ACHN (cell line): Measurements from ENCODE around the gene PGLYRP3.
"Not testable (repeated sequence)": the region's sequence is repeated elsewhere in the genome, so short reads cannot be mapped to it uniquely, and the experiment has no call there.

ENCODE experiments used
- DNase-seq: peaks from one replicate; pipeline ENCODE4 v3.0.0-alpha.2; 2015
- in situ Hi-C: cut with HindIII; loops from 2 replicates; pipeline ENCODE4 v1.10.0; 2017; ENCODE audit warnings: low sequenced_read_pairs, low pct_ligation_motif_present, low pct_unique_long_range_greater_than_20kb

Gene PGLYRP3

DNA sequence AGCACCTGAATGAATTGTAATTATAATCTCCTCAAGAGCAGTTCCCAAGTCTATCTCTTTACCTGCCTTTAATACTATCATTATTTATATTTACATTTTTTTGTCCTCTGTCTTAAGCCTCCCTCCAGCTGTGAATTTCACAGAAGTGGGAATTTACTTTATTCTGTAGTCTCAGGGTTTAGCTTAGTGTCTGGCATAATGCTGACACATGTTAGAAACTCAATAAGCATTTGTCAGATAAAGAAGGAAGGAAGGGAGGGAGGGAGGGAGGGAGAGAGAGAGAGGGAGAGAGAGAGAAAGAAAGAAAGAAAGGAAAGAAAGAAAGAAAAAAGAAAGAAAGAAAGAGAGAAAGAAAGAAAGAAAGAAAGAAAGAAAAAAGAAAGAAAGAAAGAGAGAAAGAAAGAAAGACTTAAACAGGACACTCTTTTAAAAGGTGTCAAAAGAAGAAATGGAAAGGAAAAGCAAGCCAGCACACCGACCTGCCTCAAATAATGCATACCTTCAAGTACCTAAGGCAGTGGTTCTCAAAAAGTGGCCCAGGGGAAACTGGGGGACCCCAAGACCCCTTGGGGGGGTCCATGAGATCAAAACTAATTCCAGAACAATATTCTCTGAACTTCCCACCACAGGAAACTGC is 37.7 kb upstream of the PGLYRP3 start:
- in situ Hi-C loops: loop anchor here (10.0 kb wide), 2 partner anchors 54 to 144 kb away; no protein-coding TSS in a partner anchor

DNA sequence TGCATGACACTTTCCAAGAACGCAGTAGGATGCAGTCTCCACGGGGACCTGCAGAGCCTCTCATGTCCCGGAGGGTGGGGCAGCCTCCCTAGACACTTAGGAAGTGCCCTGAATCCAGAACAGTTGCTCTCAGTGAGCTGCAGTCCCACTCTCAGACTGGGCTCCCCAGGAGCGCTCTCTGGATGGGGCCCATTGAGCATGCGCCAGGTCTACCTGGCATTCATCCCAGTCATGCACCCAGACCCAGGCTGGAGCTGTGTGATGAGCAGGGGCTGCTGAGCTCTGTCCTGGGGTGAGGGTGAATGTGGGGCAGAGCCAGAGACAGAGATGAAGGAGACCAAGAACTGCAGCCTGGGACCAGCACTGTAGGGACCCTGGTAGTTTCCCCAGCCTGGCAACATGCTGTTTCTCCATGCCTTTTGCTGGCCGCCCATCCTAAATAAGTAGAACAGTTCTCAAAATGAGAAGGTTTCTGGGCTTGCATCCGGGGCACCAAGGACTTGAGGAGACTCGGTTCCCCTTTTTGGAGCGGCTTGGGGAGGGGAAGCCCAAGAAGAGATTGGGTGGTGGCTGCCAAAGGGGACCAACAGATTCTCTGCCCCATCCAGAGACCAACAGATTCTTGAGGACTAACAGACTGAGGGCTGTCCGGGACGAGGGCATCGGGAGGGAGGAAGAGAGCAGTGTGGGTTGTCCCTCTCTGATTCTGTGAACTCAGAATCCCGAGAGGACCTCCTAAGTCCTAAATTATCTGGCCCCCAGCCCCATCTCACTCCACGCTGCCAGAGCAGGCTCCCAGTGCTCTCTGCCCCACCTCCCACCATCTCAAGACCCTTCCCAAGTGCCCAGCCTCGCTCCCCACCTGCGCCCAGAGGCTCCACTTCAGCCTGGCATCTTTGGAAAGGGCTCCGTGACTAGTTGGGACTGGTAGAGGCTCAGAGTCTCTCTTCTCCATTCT is 36.9 kb upstream of the PGLYRP3 start:
- in situ Hi-C loops: loop anchor here (10.0 kb wide), 2 partner anchors 55 to 145 kb away; no protein-coding TSS in a partner anchor
- DNase-seq: no peak

More for the DNA sequence above, 37.7 kb upstream of the PGLYRP3 start:
- no peak for DNase-seq

DNA sequence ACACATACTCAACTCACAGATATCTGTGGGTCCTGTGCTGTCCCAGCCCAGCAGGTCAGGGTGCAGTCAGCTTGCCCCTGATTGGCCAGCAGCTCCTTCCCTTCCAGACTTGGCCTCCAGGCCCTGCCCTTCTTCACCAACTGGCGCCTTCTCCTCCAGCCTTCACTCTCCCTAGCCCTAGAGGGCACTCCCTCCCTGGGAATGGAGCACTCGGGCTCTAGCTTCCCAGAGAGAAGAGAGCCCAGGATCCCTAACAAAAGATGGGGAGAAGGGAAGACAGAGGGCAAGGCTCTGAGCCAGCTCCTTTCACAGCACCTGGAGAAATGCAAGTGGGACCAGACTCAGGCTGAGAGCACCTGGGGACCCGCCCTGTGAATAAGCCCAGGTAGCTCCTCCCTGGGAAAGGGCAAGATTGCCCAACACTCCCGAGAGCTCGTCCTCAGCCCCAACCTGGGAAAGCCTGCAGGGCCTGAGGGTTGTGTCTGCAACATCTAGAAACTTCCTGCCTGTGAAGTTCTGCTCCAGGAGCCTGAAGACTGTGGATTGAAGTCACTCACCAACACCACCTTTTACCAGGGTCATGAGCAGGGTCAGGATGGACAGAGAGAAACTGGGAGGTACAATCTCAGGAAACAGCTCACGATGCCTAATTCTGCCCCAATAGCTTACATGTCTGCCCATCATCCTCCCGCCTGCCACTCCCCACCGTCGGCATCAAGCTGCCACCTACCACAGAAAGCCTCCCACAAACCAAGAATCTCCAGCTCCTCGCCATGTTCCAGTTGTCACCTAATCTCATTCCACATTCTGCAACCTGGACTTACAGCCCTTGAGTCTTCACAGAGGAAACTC is 36.0 kb upstream of the PGLYRP3 start, which contains the start of gene PGLYRP4:
PGLYRP4 (minus strand) TSS at position 331 of the 852 bp plus-strand sequence. CDS start 909 bp downstream, outside the sequence.
- no peak for DNase-seq

DNA sequence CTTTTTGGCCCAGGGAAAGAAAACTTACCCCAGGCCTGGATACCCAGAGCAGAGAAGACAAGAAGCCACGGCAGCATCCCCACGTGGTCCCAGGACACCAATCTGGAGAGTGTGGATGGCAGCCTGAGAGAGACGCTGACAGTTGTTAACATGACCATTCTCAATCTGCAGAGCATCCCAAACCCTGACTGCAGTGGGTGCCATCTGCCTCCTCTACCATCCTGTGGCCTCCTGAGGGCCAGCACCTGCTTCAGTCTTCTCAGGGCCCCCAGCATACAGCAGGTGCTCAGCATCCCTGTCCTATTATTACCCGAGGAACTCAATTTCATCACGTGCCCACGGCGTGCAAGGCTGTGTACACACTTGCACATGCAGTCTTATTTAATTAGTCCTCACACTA is 35.1 kb upstream of the PGLYRP3 start:
- in situ Hi-C loops: no loop called here
- no peak for DNase-seq

More for the DNA sequence above, 36.0 kb upstream of the PGLYRP3 start, which contains the start of gene PGLYRP4:
- in situ Hi-C loops: no loop called here

DNA sequence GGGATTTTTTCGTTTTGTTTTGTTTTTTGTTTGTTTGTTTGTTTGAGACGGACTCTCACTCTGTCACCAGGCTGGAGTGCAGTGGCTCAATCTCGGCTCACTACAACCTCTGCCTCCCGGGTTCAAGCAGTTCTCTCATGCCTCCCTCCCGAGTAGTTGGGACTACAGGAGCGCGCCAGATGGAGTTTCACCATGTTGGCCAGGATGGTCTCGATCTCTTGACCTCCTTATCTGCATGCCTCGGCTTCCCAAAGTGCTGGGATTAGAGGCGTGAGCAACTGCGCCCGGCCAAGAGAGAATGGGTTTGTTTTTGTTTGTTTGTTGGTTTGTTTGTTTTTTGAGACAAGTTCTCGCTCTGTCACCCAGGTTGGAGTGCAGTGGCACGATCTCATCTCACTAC is 34.3 kb upstream of the PGLYRP3 start:
- in situ Hi-C loops, DNase-seq: not testable (repeated sequence)

DNA sequence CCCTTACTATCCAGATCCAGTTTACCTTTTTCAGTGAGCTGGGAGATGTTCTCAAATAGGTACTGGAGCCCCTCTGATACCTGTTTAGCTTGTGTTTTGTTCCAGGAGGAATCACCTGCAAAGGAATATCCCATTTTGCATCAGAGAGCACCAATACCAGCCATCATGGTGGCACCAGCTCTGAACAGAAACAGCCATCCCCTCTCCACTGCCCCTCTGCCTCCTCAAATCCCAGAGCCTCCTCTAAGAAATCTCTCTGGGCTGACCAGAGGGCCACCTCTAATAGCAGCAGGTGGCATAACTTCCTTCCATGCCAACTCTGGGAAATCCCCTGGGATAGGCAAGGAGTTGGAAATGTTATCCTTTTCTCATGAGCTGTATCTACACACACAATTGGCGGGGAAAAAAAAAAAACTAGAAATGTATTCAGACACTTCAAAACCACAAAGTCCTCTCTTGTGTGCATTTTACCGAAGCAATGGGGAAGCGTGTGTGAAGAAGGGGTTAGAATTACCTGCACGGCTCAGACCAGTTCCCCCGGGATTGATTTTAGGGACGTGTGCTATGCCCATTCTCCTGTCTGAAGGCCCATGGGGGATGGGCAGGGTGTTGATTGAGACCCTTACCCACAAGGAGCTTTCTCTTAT is 33.4 kb upstream of the PGLYRP3 start:
- peak; percentile 28 for DNase-seq
- in situ Hi-C loops: no loop called here

DNA sequence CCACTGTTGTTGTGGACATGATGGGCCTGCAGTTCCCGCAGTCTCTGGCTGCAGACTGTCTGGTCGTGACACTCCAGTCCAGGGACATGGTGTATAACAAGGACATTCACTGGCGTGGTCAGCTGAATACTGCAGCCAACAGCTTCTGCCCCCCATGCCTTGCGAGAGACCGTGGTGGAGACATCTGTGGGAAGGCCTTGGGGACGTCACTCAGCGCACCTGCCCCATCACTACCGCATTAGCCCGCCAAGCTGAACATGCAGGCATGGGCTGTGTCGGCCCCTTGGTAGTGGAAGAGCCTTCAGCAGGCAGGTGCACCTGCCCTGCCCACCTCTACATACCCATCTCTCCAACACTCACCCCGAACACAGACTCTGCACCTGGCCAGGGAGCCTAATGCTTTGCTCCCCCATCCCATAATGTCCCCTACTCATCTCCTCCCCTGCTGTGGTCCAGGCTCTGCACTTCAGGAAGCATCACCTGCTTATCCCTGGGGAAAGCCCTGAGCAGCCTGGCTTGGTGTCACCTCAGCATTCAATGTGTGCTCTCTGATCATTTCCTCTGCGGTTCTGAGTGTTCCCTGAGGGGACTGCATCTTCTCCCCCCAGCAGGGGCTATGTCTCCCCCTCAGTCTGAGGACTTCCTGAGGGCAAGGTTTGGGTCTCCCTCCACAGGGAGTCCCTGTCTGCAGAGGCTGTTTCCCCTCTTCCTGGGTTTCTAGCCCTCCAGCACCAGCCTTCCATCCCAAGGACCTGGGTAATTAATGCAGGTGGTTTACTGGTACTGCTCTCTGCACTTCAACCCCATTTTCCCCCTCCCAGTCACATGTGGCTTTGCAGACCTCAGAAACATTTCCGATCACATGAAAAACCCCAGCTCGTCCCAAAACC is 32.7 kb upstream of the PGLYRP3 start:
- DNase-seq: no peak
- in situ Hi-C loops: no loop called here

DNA sequence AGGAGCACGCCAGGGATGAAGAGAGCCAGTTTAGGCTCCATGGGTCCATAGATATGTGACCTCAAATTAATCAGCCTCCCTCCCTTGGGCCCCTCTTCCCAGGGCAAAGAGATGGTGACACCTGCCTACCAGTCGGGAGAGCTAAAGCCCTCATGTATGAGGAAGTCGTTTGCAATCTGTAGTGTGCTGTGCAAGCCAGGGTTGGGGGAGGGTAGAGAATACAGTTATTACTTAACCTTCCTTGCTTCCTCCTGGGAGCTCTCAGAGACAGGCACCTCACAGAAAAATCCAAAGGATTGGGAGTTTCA is 31.9 kb upstream of the PGLYRP3 start:
- no peak for DNase-seq
- in situ Hi-C loops: no loop called here

DNA sequence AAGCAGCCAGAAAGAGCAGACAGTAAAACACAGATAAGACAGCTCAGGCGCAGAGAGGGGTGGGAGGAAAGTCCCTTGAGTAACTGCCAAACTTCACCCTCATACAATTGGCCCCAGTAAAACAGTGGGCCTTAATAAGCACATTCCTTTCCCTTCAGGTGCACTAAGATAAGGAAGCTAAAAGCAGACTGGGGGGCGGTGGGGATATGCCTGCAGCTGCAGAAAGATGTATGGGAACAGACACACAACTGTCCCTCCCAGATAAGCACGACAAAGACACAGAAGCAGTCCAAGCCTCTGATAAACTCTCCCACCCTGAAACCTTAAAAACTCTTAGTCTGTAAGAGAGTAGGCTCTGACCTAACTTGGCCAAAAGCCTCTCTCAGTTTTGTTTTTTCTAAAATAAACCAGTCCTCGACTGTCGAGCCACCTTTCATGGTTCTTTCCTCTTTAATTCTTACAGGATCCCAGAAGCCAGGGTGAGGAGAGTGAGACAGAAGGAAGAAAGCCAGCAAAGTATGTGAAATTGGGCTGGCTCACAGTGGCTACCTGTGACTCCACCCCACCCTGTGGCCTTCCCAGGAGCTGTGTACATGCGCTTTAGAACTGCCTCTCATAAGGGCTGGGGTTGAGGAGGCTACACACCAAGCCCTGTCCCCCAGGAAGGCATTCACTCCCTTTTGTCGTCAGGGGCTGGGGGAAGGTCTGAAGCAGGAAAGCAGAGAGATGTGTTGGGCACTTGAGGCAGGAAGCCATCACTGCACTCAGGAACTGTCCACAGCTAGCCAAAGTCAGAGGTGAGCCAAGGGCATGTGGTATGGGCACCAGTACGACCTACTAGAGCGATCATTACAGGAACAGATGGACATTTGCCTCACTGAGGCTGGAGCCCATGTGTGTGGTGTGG is 31.3 kb upstream of the PGLYRP3 start:
- in situ Hi-C loops: no loop called here
- DNase-seq: no peak

DNA sequence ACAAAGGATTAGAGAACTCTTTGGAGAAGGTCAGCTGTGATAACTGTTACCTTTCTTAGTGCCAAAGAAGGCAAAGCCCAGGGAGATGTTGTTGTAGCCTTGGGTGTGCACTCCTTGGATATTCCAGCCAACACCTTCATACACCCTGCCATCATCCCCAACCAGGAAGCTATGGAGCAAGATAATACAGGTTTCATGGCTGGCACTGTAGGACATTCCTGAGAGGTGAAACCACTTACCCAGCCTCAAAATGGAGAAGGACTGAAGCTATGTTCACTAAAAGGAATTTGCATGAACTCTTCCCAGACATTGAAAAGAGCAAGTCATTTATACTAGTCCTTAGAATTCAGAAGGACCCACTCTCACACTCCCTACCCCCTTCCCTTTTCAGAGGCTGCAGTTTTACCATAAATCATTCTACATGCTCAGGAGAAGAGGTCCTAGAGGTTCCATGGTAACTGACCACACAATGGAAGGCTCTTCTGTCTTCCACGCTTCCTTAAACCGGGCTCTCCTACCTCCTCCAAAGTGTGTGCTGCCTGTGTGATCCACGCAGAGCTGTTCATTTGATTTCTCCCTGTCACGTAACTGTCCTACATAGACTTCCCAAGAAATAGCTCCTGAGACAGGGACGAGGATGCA is 30.4 kb upstream of the PGLYRP3 start:
- in situ Hi-C loops: no loop called here
- no peak for DNase-seq

DNA sequence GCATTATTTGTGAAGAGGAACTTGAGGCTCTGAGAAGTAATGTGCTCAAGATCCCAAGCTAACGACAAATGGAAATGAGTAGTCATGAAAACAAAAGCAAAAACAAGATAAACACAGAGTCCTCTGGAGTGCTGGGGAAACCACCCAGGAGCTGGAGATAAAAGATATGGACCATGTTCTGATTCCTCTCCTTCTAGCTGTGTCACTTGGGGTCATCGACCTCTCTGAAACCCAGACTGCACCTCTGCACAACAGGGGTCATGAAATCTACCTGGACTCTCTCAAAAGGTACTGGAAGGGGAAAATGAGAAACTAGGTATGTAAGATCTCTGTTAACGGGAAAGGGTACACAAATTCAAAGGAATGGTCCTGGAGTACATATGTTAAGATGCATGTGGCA is 29.4 kb upstream of the PGLYRP3 start:
- no peak for DNase-seq
- in situ Hi-C loops: no loop called here

DNA sequence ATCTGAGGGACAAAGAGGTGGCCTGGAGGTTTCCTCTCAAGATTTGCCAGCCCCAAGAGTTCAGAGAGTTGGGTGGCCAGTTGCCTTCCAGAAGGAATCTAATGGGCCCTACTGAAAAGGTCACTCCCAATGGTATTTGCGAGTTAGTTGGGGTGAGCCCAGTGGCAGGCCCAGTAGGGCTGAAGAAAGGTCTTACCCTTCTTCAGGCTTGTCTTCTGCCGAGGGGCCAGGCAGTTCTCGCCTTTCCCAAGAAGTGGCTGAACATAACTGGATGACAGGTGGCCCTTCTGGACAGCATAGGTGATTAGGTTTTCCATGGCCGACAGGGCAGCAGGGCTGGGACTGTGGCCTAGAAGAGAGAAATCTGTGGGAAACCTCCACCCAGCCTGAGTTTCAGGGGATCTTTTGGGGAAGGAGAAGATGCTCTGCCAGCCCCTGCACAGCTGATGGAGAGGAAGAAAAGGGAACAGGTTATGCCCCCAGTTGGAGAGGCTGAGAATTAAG is 28.7 kb upstream of the PGLYRP3 start:
- no peak for DNase-seq
- in situ Hi-C loops: no loop called here

DNA sequence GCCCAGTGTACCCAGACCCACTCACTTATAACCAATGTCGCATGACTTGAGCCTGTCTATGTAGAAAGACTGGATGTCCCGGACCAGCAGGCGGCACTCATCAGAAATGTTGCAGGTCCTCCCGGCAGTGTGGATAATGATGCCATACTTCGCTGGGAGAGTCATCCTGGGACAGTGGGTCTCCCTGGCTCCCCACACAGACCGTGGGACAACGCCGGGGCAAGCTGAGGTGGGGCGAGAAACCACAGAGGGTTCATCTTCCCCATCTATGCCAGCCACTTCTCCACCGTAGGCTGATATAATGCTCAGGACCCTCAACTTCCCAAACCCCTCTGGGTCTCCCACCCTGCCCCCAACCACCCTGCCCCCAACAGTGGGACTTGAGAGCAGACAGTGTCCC is 27.6 kb upstream of the PGLYRP3 start:
- in situ Hi-C loops: no loop called here
- DNase-seq: no peak

DNA sequence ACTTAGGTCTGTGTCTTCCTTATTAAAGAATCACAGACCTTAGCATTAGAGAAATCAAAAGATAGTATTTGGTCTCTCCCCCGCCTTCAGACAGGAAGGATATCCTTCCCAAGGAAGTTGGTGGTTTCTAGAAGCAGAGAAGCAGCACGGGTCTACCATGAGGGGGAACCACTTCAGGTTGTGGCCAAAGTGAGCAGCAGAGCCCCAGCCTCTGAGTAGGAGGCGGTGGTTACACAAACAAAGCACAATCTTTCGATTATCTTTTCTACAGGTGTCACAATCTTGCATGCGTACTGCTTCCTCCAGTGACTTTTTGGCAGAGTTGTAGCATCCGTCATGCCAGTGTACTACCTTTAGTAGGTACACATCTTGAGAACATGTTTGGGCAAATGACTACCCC is 27.1 kb upstream of the PGLYRP3 start:
- in situ Hi-C loops: no loop called here
- DNase-seq: no peak

DNA sequence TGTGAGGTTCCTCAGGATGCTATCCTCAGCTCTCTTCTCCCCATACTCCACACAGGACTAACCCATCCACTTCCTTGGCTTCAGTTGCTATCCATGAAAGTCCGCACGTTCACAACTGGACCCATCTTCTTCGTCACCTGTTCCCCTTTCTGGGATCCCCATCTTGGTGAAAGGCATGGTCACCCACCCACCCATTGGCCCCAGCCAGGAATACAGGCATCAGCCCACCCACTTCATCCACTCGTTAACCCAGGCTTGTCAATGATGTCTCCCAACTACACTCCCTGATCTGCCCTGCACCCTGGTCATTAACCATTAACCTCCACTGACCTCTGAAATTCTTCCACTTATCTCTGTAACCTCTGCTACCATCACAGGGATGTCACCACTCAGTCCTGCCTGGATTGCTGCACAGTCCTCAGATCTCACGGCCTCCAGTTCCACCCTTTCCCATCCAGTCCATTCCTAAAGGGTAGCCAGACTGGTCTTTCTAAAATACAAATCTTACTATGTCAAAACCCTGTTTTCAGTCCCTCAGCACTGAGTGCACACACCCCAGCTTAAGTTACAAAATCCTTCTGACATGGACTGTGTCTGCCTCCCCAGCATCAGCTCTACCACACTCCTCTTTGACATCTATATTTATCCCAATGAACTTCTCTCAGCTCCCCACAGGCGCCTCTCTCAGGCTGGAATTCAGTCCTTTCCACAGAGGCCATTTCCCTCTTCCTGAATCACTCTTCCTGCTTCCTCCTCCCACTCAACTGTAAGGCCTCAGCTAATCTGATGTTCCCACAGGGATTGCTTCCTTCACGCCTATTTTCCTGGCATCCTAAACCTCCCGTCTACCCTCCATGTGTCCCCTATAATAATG is 25.5 kb upstream of the PGLYRP3 start:
- in situ Hi-C loops: no loop called here
- no peak for DNase-seq
